A549 (cell line): Measurements from ENCODE around the gene PIP5K1B. TPM values are rescaled to one million over a fixed set of nuclear protein-coding genes. Genes with fewer than 3 reads are reported as not detected.

Source experiments
- ATAC-seq, 2 experiments: fragments of 200-7000 bp in 1 of 2; fragments of >200 bp in 1 of 2; cut with Nextera tagmentation in 1 of 2; cut with Tn5 transposase in 1 of 2; 3 replicates each; pipeline versions ENCODE4 v1.8.0 to v1.9.1; 2018 to 2020; ENCODE audit warnings: mild to moderate bottlenecking in 1 of 2, moderate library complexity in 1 of 2
- CTCF ChIA-PET: fragments of 300-600 bp; sonication (Branson Sonifier 250); formaldehyde crosslinking; extraction: SDS; loops from one replicate; lab custom pipeline; 2021; ENCODE audit warnings: antibody characterized with exemption, inconsistent platforms; lab: Yijun Ruan, JAX
- POLR2A ChIA-PET: fragments of 350-600 bp; formaldehyde crosslinking; extraction: SDS; loops from one replicate; lab custom pipeline; 2021; ENCODE audit warnings: antibody characterized with exemption, inconsistent platforms; lab: Yijun Ruan, JAX
- DNase-seq, 2 experiments: peaks; one replicate each; pipeline versions ENCODE4 v3.0.0 to v3.0.0-alpha.2; 2011 to 2016; ENCODE audit warnings: low read depth in 1 of 2, low spot score in 1 of 2
- FAIRE-seq: peaks from 2 replicates; lab custom pipeline; 2011; peaks lifted over from hg19 to GRCh38; lab: Jason Lieb, UNC
- H3K27ac ChIP-seq, 2 experiments: fragments of >200 bp; sonication (Bioruptor Twin); formaldehyde crosslinking; 3 replicates each; pipeline ENCODE4 v1.5.1; 2016 to 2017
- H3K4me1 ChIP-seq: fragments of >200 bp; sonication (Bioruptor Twin); formaldehyde crosslinking; 3 replicates; pipeline ENCODE4 v1.6.1; 2016
- H3K4me2 ChIP-seq: fragments of >200 bp; sonication (Bioruptor Twin); formaldehyde crosslinking; 3 replicates; pipeline ENCODE4 v1.6.1; 2016
- H3K4me3 ChIP-seq: fragments of >200 bp; sonication (Bioruptor Twin); formaldehyde crosslinking; 3 replicates; pipeline ENCODE4 v1.5.1; 2016
- H3K9me3 ChIP-seq: fragments of >200 bp; sonication (Bioruptor Twin); formaldehyde crosslinking; 3 replicates; pipeline ENCODE4 v1.6.1; 2016
- CBX8 ChIP-seq: fragments of 200-600 bp; sonication (generic); IDR thresholded peaks from 2 replicates; pipeline ENCODE4 v1.6.1; 2016
- CEBPB ChIP-seq, 2 experiments: fragments of >200 bp in 1 of 2; sonication (Bioruptor Twin) in 1 of 2; formaldehyde crosslinking in 1 of 2; IDR thresholded peaks; 2 replicates each; pipeline ENCODE4 v1.6.1; 2012 to 2016
- CHD4 ChIP-seq: fragments of 200-600 bp; sonication (generic); IDR thresholded peaks from 2 replicates; pipeline ENCODE4 v1.6.1; 2016; ENCODE audit warnings: antibody characterized with exemption, mild to moderate bottlenecking, borderline replicate concordance
- EHF ChIP-seq: fragments of 250-450 bp; sonication (Bioruptor Pico); IDR thresholded peaks from 2 replicates; pipeline ENCODE4 v1.5.0; 2020; ENCODE audit warnings: mild to moderate bottlenecking
- EHMT2 ChIP-seq: fragments of 200-600 bp; sonication (generic); IDR thresholded peaks from 2 replicates; pipeline ENCODE4 v1.6.1; 2016; ENCODE audit warnings: antibody characterized with exemption, low read depth, mild to moderate bottlenecking, moderate library complexity
- EP300 ChIP-seq, 2 experiments: fragments of >200 bp; sonication (Bioruptor Twin); formaldehyde crosslinking; IDR thresholded peaks; 2 replicates in 1 of 2; 3 replicates in 1 of 2; pipeline ENCODE4 v1.6.1; 2016 to 2017
- FOXS1 ChIP-seq: fragments of 250-450 bp; sonication (Bioruptor Pico); IDR thresholded peaks from 2 replicates; pipeline ENCODE4 v1.5.0; 2020; ENCODE audit warnings: mild to moderate bottlenecking, moderate library complexity
- HDAC2 ChIP-seq: fragments of 200-600 bp; sonication (generic); IDR thresholded peaks from 2 replicates; pipeline ENCODE4 v1.6.1; 2016
- JUN ChIP-seq, 2 experiments: fragments of >200 bp; sonication (Bioruptor Twin); formaldehyde crosslinking; IDR thresholded peaks; 2 replicates in 1 of 2; 3 replicates in 1 of 2; pipeline ENCODE4 v1.6.1; 2016 to 2017
- MAZ ChIP-seq: fragments of 150-350 bp; IDR thresholded peaks from 2 replicates; pipeline ENCODE4 v1.6.1; 2014; ENCODE audit warnings: antibody characterized with exemption, low read depth, low read length, borderline replicate concordance
- MYC ChIP-seq: IDR thresholded peaks from 2 replicates; pipeline ENCODE4 v1.6.1; 2012; ENCODE audit warnings: mild to moderate bottlenecking, inconsistent platforms, low read length, improper control_type of control experiment, borderline replicate concordance
- PHF8 ChIP-seq: fragments of 200-600 bp; sonication (generic); IDR thresholded peaks from 2 replicates; pipeline ENCODE4 v1.6.1; 2016; ENCODE audit warnings: low read depth, mild to moderate bottlenecking, antibody characterized with exemption, moderate library complexity, borderline replicate concordance
- POLR2AphosphoS2 ChIP-seq: conservative IDR thresholded peaks from 2 replicates; pipeline ENCODE4 v1.6.1; 2012; ENCODE audit warnings: low read length, improper control_type of control experiment, inconsistent platforms
- RAD21 ChIP-seq, 2 experiments: fragments of >200 bp in 1 of 2; sonication (Bioruptor Twin) in 1 of 2; formaldehyde crosslinking in 1 of 2; IDR thresholded peaks in 1 of 2; conservative IDR thresholded peaks in 1 of 2; 2 replicates in 1 of 2; 3 replicates in 1 of 2; pipeline ENCODE4 v1.6.1; 2012 to 2018; ENCODE audit warnings: inconsistent platforms in 1 of 2
- RARB ChIP-seq: fragments of 250-450 bp; sonication (Bioruptor Pico); IDR thresholded peaks from 2 replicates; pipeline ENCODE4 v1.8.0; 2021; ENCODE audit warnings: mild to moderate bottlenecking, moderate library complexity
- RFX5 ChIP-seq: fragments of 450-650 bp; IDR thresholded peaks from 2 replicates; pipeline ENCODE4 v1.7.1; 2014; ENCODE audit warnings: antibody characterized with exemption, mild to moderate bottlenecking, moderate library complexity
- RNF2 ChIP-seq: fragments of 200-600 bp; sonication (generic); IDR thresholded peaks from 2 replicates; pipeline ENCODE4 v1.6.1; 2016; ENCODE audit warnings: low read depth, mild to moderate bottlenecking, antibody characterized with exemption, moderate library complexity, borderline replicate concordance
- SREBF2 ChIP-seq: fragments of 450-650 bp; IDR thresholded peaks from 2 replicates; pipeline ENCODE4 v1.6.1; 2014; ENCODE audit warnings: mild to moderate bottlenecking, moderate library complexity
- TFCP2L1 ChIP-seq: fragments of 250-450 bp; sonication (Bioruptor Pico); IDR thresholded peaks from 2 replicates; pipeline ENCODE4 v1.5.0; 2021; ENCODE audit warnings: mild to moderate bottlenecking
- TP53 ChIP-seq: fragments of 250-450 bp; sonication (Bioruptor Pico); IDR thresholded peaks from 2 replicates; pipeline ENCODE4 v1.5.0; 2021; ENCODE audit warnings: mild to moderate bottlenecking, moderate library complexity
- ZFP36 ChIP-seq: fragments of 450-650 bp; IDR thresholded peaks from 2 replicates; pipeline ENCODE4 v1.6.1; 2014; ENCODE audit warnings: borderline replicate concordance; ENCODE audit not compliant: partially characterized antibody
- ZNF302 ChIP-seq: fragments of 250-450 bp; sonication (Bioruptor Pico); IDR thresholded peaks from 2 replicates; pipeline ENCODE4 v1.9.0; 2021; ENCODE audit warnings: inconsistent platforms, mild to moderate bottlenecking, moderate library complexity
- WGBS: methylation state at CpG from one replicate; pipeline ENCODE4 v1.1.6; 2017; ENCODE audit errors: missing lambda C conversion rate; 5-methylcytosine and 5-hydroxymethylcytosine counted together
- polyA plus RNA-seq, 4 experiments: library from polyadenylated mRNA; depleted of rRNA in 3 of 4; stranded (reverse); fragments of >200 nt; fragmentation: RNase III in 1 of 4; extraction: RNeasy Plus Mini Kit Qiagen cat#74134 plus additional on column Dnase treatment in 1 of 4; gene quantifications; 2 replicates in 3 of 4; 3 replicates in 1 of 4; pipeline ENCODE4 v1.2.3, GENCODE V29; 2011 to 2017
- TF ChIP-seq, protein P1 (sequence below): IDR thresholded peaks from 2 replicates; pipeline ENCODE4 v1.6.1; 2012; ENCODE audit warnings: low read depth, borderline replicate concordance
- TF ChIP-seq, protein P2 (sequence below): fragments of >200 bp; sonication (Bioruptor Twin); formaldehyde crosslinking; IDR thresholded peaks from 2 replicates; pipeline ENCODE4 v1.6.1; 2016
- TF ChIP-seq, protein P3 (sequence below): IDR thresholded peaks from 2 replicates; pipeline ENCODE4 v1.6.1; 2012
- TF ChIP-seq, protein P4 (sequence below): fragments of 250-450 bp; sonication (Bioruptor Pico); IDR thresholded peaks from 2 replicates; pipeline ENCODE4 v1.5.0; 2021; ENCODE audit warnings: mild to moderate bottlenecking, moderate library complexity, borderline replicate concordance

Gene PIP5K1B
- polyA plus RNA-seq, 2 of the 4 experiments (the other 2 are of a cell fraction), result not detected

DNA sequence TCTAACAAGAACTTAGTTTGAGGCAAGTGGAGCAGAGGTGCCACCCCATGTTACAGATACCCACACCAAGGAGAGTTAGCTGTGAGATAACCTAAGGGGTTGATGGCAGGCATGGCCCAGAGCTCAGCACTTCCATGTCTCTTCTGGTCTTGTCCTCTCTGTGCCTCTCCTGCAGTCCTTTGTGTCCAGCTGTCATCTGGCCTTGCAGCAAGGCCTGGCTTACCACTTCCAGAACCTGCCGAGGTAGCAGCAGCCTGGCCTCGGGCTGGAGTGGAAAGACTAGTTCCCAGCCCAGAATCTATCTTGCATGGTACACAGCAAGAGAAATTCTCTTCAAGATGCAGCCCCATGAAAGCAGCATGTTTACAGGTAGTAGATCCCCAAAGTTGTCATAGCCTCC lies 41.5 kb downstream of the PIP5K1B start:
- Histone ChIP-seq H3K27ac (no peak overlapping the region), H3K4me3 (no peak overlapping the region), H3K9me3 (no peaks in the 10 kb centered on the region), H3K4me1 (no peaks in the 10 kb centered on the region), H3K4me2 (no peak overlapping the region)
- FAIRE-seq (no peak), DNase-seq (no peak), ATAC-seq (no peak)
- ChIA-PET CTCF (no interaction called here), POLR2A (no interaction called here)
- TF ChIP-seq EHF (CRISPR knock-in tag), result no peak
- TF ChIP-seq, protein P1, sequence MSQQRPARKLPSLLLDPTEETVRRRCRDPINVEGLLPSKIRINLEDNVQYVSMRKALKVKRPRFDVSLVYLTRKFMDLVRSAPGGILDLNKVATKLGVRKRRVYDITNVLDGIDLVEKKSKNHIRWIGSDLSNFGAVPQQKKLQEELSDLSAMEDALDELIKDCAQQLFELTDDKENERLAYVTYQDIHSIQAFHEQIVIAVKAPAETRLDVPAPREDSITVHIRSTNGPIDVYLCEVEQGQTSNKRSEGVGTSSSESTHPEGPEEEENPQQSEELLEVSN, result no peak
- no peak for TF ChIP-seq CHD4
- no peak for TF ChIP-seq EP300 (IDR thresholded peaks at IDR 0.05)
- TF ChIP-seq MYC, result no peak
- no peak for TF ChIP-seq HDAC2
- no peak for TF ChIP-seq RARB (CRISPR knock-in tag)
- TF ChIP-seq EHMT2, result no peak
- TF ChIP-seq CBX8, result no peak
- no peak for TF ChIP-seq RNF2
- TF ChIP-seq ZFP36, result no peak
- TF ChIP-seq, protein P2, sequence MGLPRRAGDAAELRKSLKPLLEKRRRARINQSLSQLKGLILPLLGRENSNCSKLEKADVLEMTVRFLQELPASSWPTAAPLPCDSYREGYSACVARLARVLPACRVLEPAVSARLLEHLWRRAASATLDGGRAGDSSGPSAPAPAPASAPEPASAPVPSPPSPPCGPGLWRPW, result no peak
- no peak for TF ChIP-seq POLR2AphosphoS2
- 5% methylated on average over 2 of the region's 2 CpGs for WGBS

DNA sequence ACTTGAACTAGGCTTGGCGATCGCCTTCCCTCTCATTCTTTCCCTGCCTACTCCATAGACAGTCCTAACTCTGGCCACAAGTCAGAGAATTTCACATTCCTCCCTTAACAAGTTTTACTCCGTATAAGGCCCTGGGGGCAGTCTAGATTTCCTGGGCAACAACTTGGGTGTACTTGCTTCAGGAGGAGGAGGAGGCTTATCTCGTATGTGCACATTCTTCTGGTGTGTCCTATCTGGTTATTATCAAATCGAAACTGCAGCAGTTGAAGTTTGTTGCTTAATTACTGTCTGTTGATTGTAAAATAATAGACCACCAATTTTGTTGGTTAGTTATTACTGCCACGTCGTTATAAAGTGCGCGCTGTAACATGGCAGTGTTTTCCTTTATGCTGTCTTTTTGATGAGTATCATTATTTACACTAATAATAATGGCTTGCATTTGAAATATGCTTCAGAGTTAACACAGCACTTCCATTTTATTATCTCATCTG lies 42.0 kb downstream of the PIP5K1B start:
- H3K4me1 ChIP-seq, result no peaks in the 10 kb centered on the region
- H3K27ac ChIP-seq, result no peak overlapping the region
- WGBS, result 52% methylated on average over 9 of the region's 9 CpGs
- ChIA-PET CTCF (interaction anchor here (0.8 kb wide), 1 partner anchor 13 kb away, joined by 3 read pairs; no protein-coding TSS in a partner anchor), POLR2A (no interaction called here)
- H3K4me2 ChIP-seq, result no peak overlapping the region
- no peaks in the 10 kb centered on the region for H3K9me3 ChIP-seq
- no peak for TF ChIP-seq FOXS1 (CRISPR knock-in tag)
- TF ChIP-seq ZNF302 (CRISPR knock-in tag), result no peak
- TF ChIP-seq RAD21 (conservative IDR thresholded peaks at IDR 0.05 in 1 of 2, IDR thresholded peaks at IDR 0.05 in 1 of 2), result no peak
- no peak for TF ChIP-seq CEBPB (IDR thresholded peaks at IDR 0.05)
- TF ChIP-seq MAZ, result no peak
- TF ChIP-seq, protein P3, sequence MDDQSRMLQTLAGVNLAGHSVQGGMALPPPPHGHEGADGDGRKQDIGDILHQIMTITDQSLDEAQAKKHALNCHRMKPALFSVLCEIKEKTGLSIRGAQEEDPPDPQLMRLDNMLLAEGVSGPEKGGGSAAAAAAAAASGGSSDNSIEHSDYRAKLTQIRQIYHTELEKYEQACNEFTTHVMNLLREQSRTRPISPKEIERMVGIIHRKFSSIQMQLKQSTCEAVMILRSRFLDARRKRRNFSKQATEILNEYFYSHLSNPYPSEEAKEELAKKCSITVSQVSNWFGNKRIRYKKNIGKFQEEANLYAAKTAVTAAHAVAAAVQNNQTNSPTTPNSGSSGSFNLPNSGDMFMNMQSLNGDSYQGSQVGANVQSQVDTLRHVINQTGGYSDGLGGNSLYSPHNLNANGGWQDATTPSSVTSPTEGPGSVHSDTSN, result no peak
- no peak for TF ChIP-seq TFCP2L1 (CRISPR knock-in tag)
- no peak overlapping the region for H3K4me3 ChIP-seq
- ATAC-seq (no peak), FAIRE-seq (no peak), DNase-seq (no peak)

DNA sequence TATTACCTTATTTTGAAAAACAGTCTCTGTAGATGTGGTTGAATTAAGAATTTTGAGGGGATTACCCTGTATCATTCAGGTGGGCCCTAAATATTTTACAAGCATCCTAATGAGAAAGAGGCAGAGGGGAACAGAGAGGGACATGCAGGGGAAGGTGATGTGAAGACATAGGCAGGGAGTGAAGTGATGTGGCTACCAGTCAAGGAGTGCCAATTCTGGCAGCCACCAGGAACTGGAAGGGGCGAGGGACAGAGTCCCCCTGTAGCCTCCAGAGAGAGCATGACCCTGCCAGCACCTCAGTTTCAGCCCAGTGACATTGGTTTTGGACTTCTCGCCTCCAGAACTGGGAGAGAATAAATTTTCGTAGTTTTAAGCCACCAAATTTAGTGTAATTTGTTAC lies 44.1 kb downstream of the PIP5K1B start:
- no peak overlapping the region for H3K4me2 ChIP-seq
- ChIA-PET CTCF (interaction anchor here (0.6 kb wide), 1 partner anchor 168 kb away, joined by 3 read pairs; no protein-coding TSS in a partner anchor), POLR2A (no interaction called here)
- H3K27ac ChIP-seq, result no peak overlapping the region
- 3% methylated on average over 3 of the region's 3 CpGs for WGBS
- ATAC-seq, result no peak
- no peak for DNase-seq
- TF ChIP-seq POLR2AphosphoS2 (no peak), SREBF2 (no peak), ZNF302 (CRISPR knock-in tag) (no peak), PHF8 (no peak), EHF (CRISPR knock-in tag) (no peak), TP53 (CRISPR knock-in tag) (no peak), TFCP2L1 (CRISPR knock-in tag) (no peak), ZFP36 (no peak), RNF2 (no peak), JUN (IDR thresholded peaks at IDR 0.05) (no peak), RFX5 (no peak)
- TF ChIP-seq, protein P3, result no peak
- TF ChIP-seq, protein P2, result no peak
- TF ChIP-seq, protein P4, sequence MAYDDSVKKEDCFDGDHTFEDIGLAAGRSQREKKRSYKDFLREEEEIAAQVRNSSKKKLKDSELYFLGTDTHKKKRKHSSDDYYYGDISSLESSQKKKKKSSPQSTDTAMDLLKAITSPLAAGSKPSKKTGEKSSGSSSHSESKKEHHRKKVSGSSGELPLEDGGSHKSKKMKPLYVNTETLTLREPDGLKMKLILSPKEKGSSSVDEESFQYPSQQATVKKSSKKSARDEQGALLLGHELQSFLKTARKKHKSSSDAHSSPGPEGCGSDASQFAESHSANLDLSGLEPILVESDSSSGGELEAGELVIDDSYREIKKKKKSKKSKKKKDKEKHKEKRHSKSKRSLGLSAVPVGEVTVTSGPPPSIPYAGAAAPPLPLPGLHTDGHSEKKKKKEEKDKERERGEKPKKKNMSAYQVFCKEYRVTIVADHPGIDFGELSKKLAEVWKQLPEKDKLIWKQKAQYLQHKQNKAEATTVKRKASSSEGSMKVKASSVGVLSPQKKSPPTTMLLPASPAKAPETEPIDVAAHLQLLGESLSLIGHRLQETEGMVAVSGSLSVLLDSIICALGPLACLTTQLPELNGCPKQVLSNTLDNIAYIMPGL (CRISPR knock-in tag), result no peak
- H3K4me3 ChIP-seq, result no peak overlapping the region
- FAIRE-seq, result no peak
- no peaks in the 10 kb centered on the region for H3K4me1 ChIP-seq
- no peaks in the 10 kb centered on the region for H3K9me3 ChIP-seq
